CD14-positive monocyte (primary cell): Measurements from ENCODE around the gene WNT8B. TPM values are rescaled to one million over a fixed set of nuclear protein-coding genes. Genes with fewer than 3 reads are reported as not detected.

Experiments
- DNase-seq, 3 donors: peaks; one replicate each; pipeline ENCODE4 v3.0.0-alpha.2; 2011 to 2022
- H2AFZ ChIP-seq: 2 replicates; pipeline ENCODE4 v1.6.0; 2012; ENCODE audit warnings: mild to moderate bottlenecking, low read depth, low read length, inconsistent platforms; ENCODE audit not compliant: insufficient read depth, poor library complexity, severe bottlenecking
- H3K27ac ChIP-seq, 2 donors: 1 replicate in 1 of 2; 2 replicates in 1 of 2; pipeline ENCODE4 v1.5.1; 2012 to 2013; ENCODE audit warnings: low read length in 2 of 2, control low read depth in 1 of 2, inconsistent platforms in 1 of 2, low read depth in 1 of 2, mild to moderate bottlenecking in 1 of 2
- H3K27me3 ChIP-seq, 2 donors: one replicate each; pipeline versions ENCODE4 v1.6.0 to v1.6.1; 2011 to 2013; ENCODE audit warnings: low read length in 2 of 2; ENCODE audit not compliant: control insufficient read depth in 2 of 2, insufficient read depth in 2 of 2
- H3K36me3 ChIP-seq, 2 donors: replicated peaks in 1 of 2; 1 replicate in 1 of 2; 2 replicates in 1 of 2; pipeline versions ENCODE4 v1.5.1 to v1.6.1; 2012 to 2013; ENCODE audit warnings: low read length in 2 of 2, control low read depth in 1 of 2, inconsistent platforms in 1 of 2, mild to moderate bottlenecking in 1 of 2; ENCODE audit not compliant: insufficient read depth in 2 of 2, control insufficient read depth in 1 of 2
- H3K4me1 ChIP-seq, 2 donors: 1 replicate in 1 of 2; 2 replicates in 1 of 2; pipeline versions ENCODE4 v1.5.1 to v1.6.1; 2012 to 2013; ENCODE audit warnings: low read length in 2 of 2, control low read depth in 1 of 2, inconsistent platforms in 1 of 2, mild to moderate bottlenecking in 1 of 2, moderate library complexity in 1 of 2; ENCODE audit not compliant: insufficient read depth in 2 of 2, control insufficient read depth in 1 of 2
- H3K4me2 ChIP-seq: replicated peaks from 2 replicates; pipeline ENCODE3; 2012; ENCODE audit warnings: low read length, moderate library complexity, mild to moderate bottlenecking; ENCODE audit not compliant: poor library complexity, severe bottlenecking; ENCODE audit errors: extremely low read depth
- H3K4me3 ChIP-seq, 3 experiments: fragments of 200-600 bp in 1 of 3; sonication (generic) in 1 of 3; replicated peaks in 1 of 3; 1 replicate in 2 of 3; 2 replicates in 1 of 3; pipeline ENCODE4 v1.5.1; 2011 to 2013; ENCODE audit warnings: low read length in 3 of 3, mild to moderate bottlenecking in 3 of 3, control low read depth in 2 of 3, low read depth in 2 of 3, inconsistent platforms in 1 of 3, moderate library complexity in 1 of 3
- H3K79me2 ChIP-seq: 2 replicates; pipeline ENCODE4 v1.6.0; 2012; ENCODE audit warnings: mild to moderate bottlenecking, control low read depth, inconsistent platforms, low read length, moderate library complexity; ENCODE audit not compliant: insufficient read depth
- H3K9ac ChIP-seq: 2 replicates; pipeline ENCODE4 v1.6.0; 2017; ENCODE audit warnings: low read length, mild to moderate bottlenecking; ENCODE audit not compliant: insufficient read depth, poor library complexity, severe bottlenecking
- H3K9me3 ChIP-seq, 2 donors: replicated peaks in 1 of 2; 1 replicate in 1 of 2; 2 replicates in 1 of 2; pipeline versions ENCODE4 v1.5.1 to v1.6.1; 2012 to 2013; ENCODE audit warnings: low read length in 2 of 2, control low read depth in 1 of 2; ENCODE audit not compliant: control insufficient read depth in 1 of 2, insufficient read depth in 1 of 2
- H4K20me1 ChIP-seq: 2 replicates; pipeline ENCODE4 v1.6.0; 2012; ENCODE audit warnings: mild to moderate bottlenecking, low read length, control low read depth, moderate library complexity; ENCODE audit not compliant: insufficient read depth
- H3K27ac Mint-ChIP-seq, 7 donors: one replicate each; pipeline ENCODE4 v1.8.0; 2020; ENCODE audit warnings: mild to moderate bottlenecking in 7 of 7, mixed read lengths in 7 of 7, moderate library complexity in 6 of 7, inconsistent platforms in 2 of 7
- H3K27me3 Mint-ChIP-seq, 3 donors: one replicate each; pipeline ENCODE4 v1.8.0; 2021 to 2022; ENCODE audit warnings: low read depth in 3 of 3, mild to moderate bottlenecking in 3 of 3, mixed read lengths in 3 of 3, moderate library complexity in 3 of 3, inconsistent platforms in 1 of 3
- H3K36me3 Mint-ChIP-seq, 2 donors: one replicate each; pipeline ENCODE4 v1.8.0; 2020; ENCODE audit warnings: mixed read lengths in 2 of 2, inconsistent platforms in 1 of 2, mild to moderate bottlenecking in 1 of 2
- H3K4me1 Mint-ChIP-seq: one replicate; pipeline ENCODE4 v1.8.0; 2020; ENCODE audit warnings: mild to moderate bottlenecking, mixed read lengths
- H3K4me3 Mint-ChIP-seq, 2 donors: one replicate each; pipeline ENCODE4 v1.8.0; 2020; ENCODE audit warnings: mild to moderate bottlenecking in 2 of 2, mixed read lengths in 2 of 2, moderate library complexity in 1 of 2
- H3K9me3 Mint-ChIP-seq, 7 donors: one replicate each; pipeline ENCODE4 v1.8.0; 2020 to 2022; ENCODE audit warnings: mixed read lengths in 7 of 7, mild to moderate bottlenecking in 6 of 7, moderate library complexity in 6 of 7, inconsistent platforms in 2 of 7
- CTCF ChIP-seq: fragments of 200-600 bp; IDR thresholded peaks from one replicate; pipeline ENCODE4 v1.8.0; 2022; ENCODE audit warnings: antibody characterized with exemption, mild to moderate bottlenecking
- WGBS: methylation state at CpG from one replicate; pipeline ENCODE4 v1.1.5; 2013; ENCODE audit warnings: missing lambda C conversion rate; ENCODE audit not compliant: insufficient coverage; 5-methylcytosine and 5-hydroxymethylcytosine counted together
- intact Hi-C, 2 donors: fragments of 100-400 bp; cut with micrococcal nuclease; formaldehyde crosslinking; loops; one replicate each; pipeline versions ENCODE4 v1.15.0 to v1.15.1; 2023
- polyA plus RNA-seq, 3 donors: library from polyadenylated mRNA; depleted of rRNA in 1 of 3; unstranded in 2 of 3; stranded (reverse) in 1 of 3; fragments of 300-500 nt in 2 of 3; fragments of >200 nt in 1 of 3; fragmentation: Illumina TruSeq in 2 of 3; gene quantifications; 1 replicate in 2 of 3; 2 replicates in 1 of 3; pipeline ENCODE4 v1.2.3, GENCODE V29; 2012 to 2021

The WNT8B gene
- polyA plus RNA-seq, 3 donors: not detected

DNA sequence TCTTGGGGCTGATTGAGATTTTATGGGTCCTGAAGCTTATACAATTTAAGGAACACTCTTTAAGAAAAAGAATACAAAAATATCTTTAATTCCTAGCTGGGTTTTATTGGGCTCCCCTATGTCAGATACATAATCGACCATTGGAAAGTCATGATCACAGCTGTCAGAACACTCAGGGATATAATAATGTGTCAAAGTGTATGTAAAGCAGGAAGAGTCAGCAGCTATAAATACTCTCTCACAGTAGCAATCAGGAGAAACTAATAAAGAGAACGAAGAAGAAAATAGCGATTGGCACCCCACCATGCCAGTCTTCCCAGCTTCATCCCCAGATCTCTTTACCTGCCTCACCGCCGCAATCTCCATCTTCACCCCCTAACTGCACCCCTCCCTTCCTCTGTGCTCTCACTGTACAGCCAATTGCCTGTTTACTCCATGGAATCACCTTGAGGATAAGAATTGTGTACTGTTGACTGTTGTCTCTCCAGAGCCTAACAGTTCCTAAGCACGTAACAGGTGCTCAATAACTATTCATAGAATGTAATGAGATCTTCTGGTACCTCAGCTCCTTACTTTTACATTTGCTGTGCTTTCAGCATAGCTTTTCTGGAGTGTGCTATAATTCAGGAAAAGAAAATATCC is 24.0 kb upstream of the WNT8B start:
- TF ChIP-seq CTCF: no peak
- Histone ChIP-seq H2AFZ (no peak overlapping the region), H3K4me2 (no peak overlapping the region), H3K4me1 (no peaks in the 10 kb centered on the region), H3K4me3 (no peak overlapping the region), H3K9ac (no peak overlapping the region), H3K9me3 (no peaks in the 10 kb centered on the region), H4K20me1 (no peaks in the 10 kb centered on the region), H3K79me2 (no peaks in the 10 kb centered on the region), H3K36me3 (no peaks in the 10 kb centered on the region), H3K27ac (no peak overlapping the region), H3K27me3 (no peaks in the 10 kb centered on the region)
- H3K27ac Mint-ChIP-seq: no peak overlapping the region
- no peaks in the 10 kb centered on the region for H3K36me3 Mint-ChIP-seq
- 100% methylated on average over 2 of the region's 6 CpGs for WGBS
- H3K4me1 Mint-ChIP-seq: no peaks in the 10 kb centered on the region
- DNase-seq: no peak
- intact Hi-C loops: loop anchor here (5.0 to 10.0 kb wide), 2 partner anchors 84 to 134 kb away; no protein-coding TSS in a partner anchor
- H3K27me3 Mint-ChIP-seq: peaks cover 2 to 9% (median 8%) of the 10 kb centered on the region in 3 donors
- H3K9me3 Mint-ChIP-seq: no peaks in the 10 kb centered on the region
- no peak overlapping the region for H3K4me3 Mint-ChIP-seq

DNA sequence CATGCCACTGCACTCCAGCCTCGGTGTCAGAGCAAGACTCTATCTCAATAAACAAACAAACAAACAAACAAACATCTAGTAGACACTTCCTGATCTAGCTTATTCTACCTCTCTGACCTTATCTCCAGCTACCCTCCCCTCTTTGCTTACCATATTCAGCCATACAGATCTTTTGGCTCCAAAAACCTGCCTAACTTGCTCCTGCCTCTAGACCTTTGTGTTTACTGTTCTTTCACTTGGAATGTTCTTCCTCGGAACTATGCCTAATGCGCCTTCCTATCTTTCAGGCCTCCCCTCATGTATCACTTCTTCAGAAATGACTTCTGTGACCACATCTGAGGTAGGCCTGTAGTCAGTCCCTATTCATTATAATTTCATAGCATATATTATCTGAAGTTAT is 20.3 kb upstream of the WNT8B start:
- TF ChIP-seq CTCF: no peak
- DNase-seq: no peak
- H3K4me3 Mint-ChIP-seq: no peak overlapping the region
- H3K4me3 ChIP-seq: no peak overlapping the region
- H3K9me3 Mint-ChIP-seq: peaks cover 2 to 9% (median 6%) of the 10 kb centered on the region in 7 donors
- WGBS: 96% methylated on average over 3 of the region's 3 CpGs
- H4K20me1 ChIP-seq: no peaks in the 10 kb centered on the region
- H3K4me2 ChIP-seq: no peak overlapping the region
- peaks cover 4 to 13% (median 12%) of the 10 kb centered on the region in 3 donors for H3K27me3 Mint-ChIP-seq
- H3K4me1 ChIP-seq: no peaks in the 10 kb centered on the region
- intact Hi-C loops: loop anchor here in 1 of 2 donors (5.0 kb wide), 1 partner anchor 75 kb away; the partner anchor contains the start of gene SEC31B
- no peak overlapping the region for H2AFZ ChIP-seq
- H3K9ac ChIP-seq: no peak overlapping the region
- no peaks in the 10 kb centered on the region for H3K36me3 ChIP-seq
- H3K27ac Mint-ChIP-seq: no peak overlapping the region
- no peaks in the 10 kb centered on the region for H3K27me3 ChIP-seq
- no peaks in the 10 kb centered on the region for H3K4me1 Mint-ChIP-seq
- no peak overlapping the region for H3K27ac ChIP-seq
- H3K36me3 Mint-ChIP-seq: no peaks in the 10 kb centered on the region
- peaks cover 4 to 6% of the 10 kb centered on the region in 2 donors for H3K9me3 ChIP-seq
- no peaks in the 10 kb centered on the region for H3K79me2 ChIP-seq
